Type B pancreatic cell (in vitro differentiated cells): ENCODE results near the gene SAXO1. TPM values are rescaled to one million over a fixed set of nuclear protein-coding genes. Genes with fewer than 3 reads are reported as not detected.
"Not testable (repeated sequence)": the region's sequence is repeated elsewhere in the genome, so short reads cannot be mapped to it uniquely, and the experiment has no call there.

Source experiments
- DNase-seq: peaks from one replicate; pipeline ENCODE4 v3.0.0; 2021; ENCODE audit warnings: mixed read lengths; ENCODE audit not compliant: unreplicated experiment; ENCODE audit errors: extremely low spot score
- H3K27ac Mint-ChIP-seq: 2 replicates; pipeline ENCODE4 v1.8.0; 2021; ENCODE audit warnings: mild to moderate bottlenecking, mixed read lengths
- H3K27me3 Mint-ChIP-seq: 2 replicates; pipeline ENCODE4 v1.8.0; 2021; ENCODE audit warnings: mixed read lengths
- H3K36me3 Mint-ChIP-seq: 2 replicates; pipeline ENCODE4 v1.8.0; 2021; ENCODE audit warnings: mixed read lengths
- H3K4me1 Mint-ChIP-seq: one replicate; pipeline ENCODE4 v1.8.0; 2021; ENCODE audit warnings: mixed read lengths; ENCODE audit not compliant: unreplicated experiment
- H3K4me3 Mint-ChIP-seq: 2 replicates; pipeline ENCODE4 v1.8.0; 2021; ENCODE audit warnings: mild to moderate bottlenecking, mixed read lengths
- H3K9me3 Mint-ChIP-seq: 2 replicates; pipeline ENCODE4 v1.8.0; 2021; ENCODE audit warnings: mixed read lengths
- CTCF ChIP-seq: fragments of 200-600 bp; sonication (generic); conservative IDR thresholded peaks from 2 replicates; pipeline ENCODE4 v1.5.0; 2021; ENCODE audit warnings: antibody characterized with exemption, mild to moderate bottlenecking
- total RNA-seq: library from RNA; stranded (reverse); gene quantifications from 2 replicates; pipeline ENCODE4 v1.2.1, GENCODE V29; 2021; ENCODE audit warnings: low replicate concordance

SAXO1 gene
- total RNA-seq, 1 donor from 2014 or later: not detected

- no peak overlapping the region for H3K4me3 Mint-ChIP-seq
- no peak for TF ChIP-seq CTCF
- H3K4me1 Mint-ChIP-seq: peaks cover 24% of the 10 kb centered on the region
- DNase-seq: no peak
- H3K9me3 Mint-ChIP-seq: no peaks in the 10 kb centered on the region
- no peak overlapping the region for H3K27ac Mint-ChIP-seq
- no peaks in the 10 kb centered on the region for H3K36me3 Mint-ChIP-seq
- no peaks in the 10 kb centered on the region for H3K27me3 Mint-ChIP-seq
Observed at GRCh38 chr9:18939943-18940342, 93.1 kb downstream of the SAXO1 start.

GRCh38 chr9:18936094-18936871, 96.7 kb downstream of the SAXO1 start:
- H3K4me3 Mint-ChIP-seq: no peak overlapping the region
- H3K27me3 Mint-ChIP-seq: no peaks in the 10 kb centered on the region
- H3K9me3 Mint-ChIP-seq: no peaks in the 10 kb centered on the region
- peaks cover 24% of the 10 kb centered on the region for H3K4me1 Mint-ChIP-seq
- TF ChIP-seq CTCF: no peak
- no peaks in the 10 kb centered on the region for H3K36me3 Mint-ChIP-seq
- no peak for DNase-seq
- peak overlapping the region; percentile 7 for H3K27ac Mint-ChIP-seq

GRCh38 chr9:18935541-18935940, 97.5 kb downstream of the SAXO1 start:
- DNase-seq: no peak
- no peaks in the 10 kb centered on the region for H3K9me3 Mint-ChIP-seq
- H3K36me3 Mint-ChIP-seq: no peaks in the 10 kb centered on the region
- peak overlapping the region; percentile 48 for H3K4me3 Mint-ChIP-seq
- no peak for TF ChIP-seq CTCF
- H3K27ac Mint-ChIP-seq: no peak overlapping the region
- H3K27me3 Mint-ChIP-seq: no peaks in the 10 kb centered on the region
- peaks cover 24% of the 10 kb centered on the region for H3K4me1 Mint-ChIP-seq

- H3K36me3 Mint-ChIP-seq, H3K4me1 Mint-ChIP-seq, H3K27me3 Mint-ChIP-seq, H3K27ac Mint-ChIP-seq, H3K9me3 Mint-ChIP-seq, DNase-seq, H3K4me3 Mint-ChIP-seq: not testable (repeated sequence)
Observed at GRCh38 chr9:18930611-18931010, 102.4 kb downstream of the SAXO1 start.

GRCh38 chr9:18928711-18929110, 104.3 kb downstream of the SAXO1 start:
- DNase-seq: no peak
- TF ChIP-seq CTCF: no peak
- no peaks in the 10 kb centered on the region for H3K27me3 Mint-ChIP-seq
- H3K4me1 Mint-ChIP-seq: no peaks in the 10 kb centered on the region
- no peak overlapping the region for H3K4me3 Mint-ChIP-seq
- no peaks in the 10 kb centered on the region for H3K9me3 Mint-ChIP-seq
- H3K36me3 Mint-ChIP-seq: no peaks in the 10 kb centered on the region
- H3K27ac Mint-ChIP-seq: no peak overlapping the region

- no peak for DNase-seq
- H3K4me3 Mint-ChIP-seq: no peak overlapping the region
- no peaks in the 10 kb centered on the region for H3K36me3 Mint-ChIP-seq
- TF ChIP-seq CTCF: no peak
- no peaks in the 10 kb centered on the region for H3K4me1 Mint-ChIP-seq
- H3K27me3 Mint-ChIP-seq: no peaks in the 10 kb centered on the region
- H3K9me3 Mint-ChIP-seq: no peaks in the 10 kb centered on the region
- H3K27ac Mint-ChIP-seq: no peak overlapping the region
Observed at GRCh38 chr9:18926513-18926912, 106.5 kb downstream of the SAXO1 start.
